Tibial nerve (tissue), 4 donors: ENCODE measurements around the gene KRTAP5-5. TPM values are rescaled to one million over a fixed set of nuclear protein-coding genes. Genes with fewer than 3 reads are reported as not detected.

Source experiments
- DNase-seq, 2 donors: peaks; one replicate each; pipeline ENCODE4 v3.0.0-alpha.2; 2019; ENCODE audit warnings: low spot score in 2 of 2
- H3K27ac ChIP-seq, 4 donors: fragments of 200-600 bp; sonication (generic) in 3 of 4; one replicate each; pipeline ENCODE4 v1.5.1; 2017 to 2019; ENCODE audit warnings: mild to moderate bottlenecking in 1 of 4
- H3K27me3 ChIP-seq, 2 donors: fragments of 200-600 bp; sonication (generic) in 1 of 2; one replicate each; pipeline versions ENCODE4 v1.5.1 to v1.6.0; 2017 to 2019
- H3K36me3 ChIP-seq, 3 donors: fragments of 200-600 bp; sonication (generic); one replicate each; pipeline ENCODE4 v1.5.1; 2018 to 2019
- H3K4me1 ChIP-seq, 4 donors: fragments of 200-600 bp; sonication (generic) in 3 of 4; one replicate each; pipeline ENCODE4 v1.5.1; 2017 to 2019
- H3K4me3 ChIP-seq, 4 donors: fragments of 200-600 bp; sonication (generic) in 3 of 4; one replicate each; pipeline ENCODE4 v1.5.1; 2017 to 2019; ENCODE audit warnings: mild to moderate bottlenecking in 1 of 4, moderate library complexity in 1 of 4
- H3K9me3 ChIP-seq, 4 donors: fragments of 200-600 bp; sonication (generic) in 3 of 4; one replicate each; pipeline ENCODE4 v1.5.1; 2017 to 2019
- CTCF ChIP-seq, 5 experiments: fragments of 200-600 bp in 3 of 5; fragments of 450-650 bp in 2 of 5; sonication (generic) in 3 of 5; IDR thresholded peaks; one replicate each; pipeline ENCODE4 v1.5.1; 2016 to 2019; ENCODE audit warnings: antibody characterized with exemption in 5 of 5, mild to moderate bottlenecking in 3 of 5, moderate library complexity in 2 of 5
- EP300 ChIP-seq, 2 donors: sonication (generic); formaldehyde crosslinking; IDR thresholded peaks; one replicate each; pipeline ENCODE4 v1.6.1; 2017; ENCODE audit warnings: antibody characterized with exemption in 2 of 2, mild to moderate bottlenecking in 1 of 2
- POLR2A ChIP-seq, 2 donors: fragments of 450-650 bp; IDR thresholded peaks; one replicate each; pipeline ENCODE4 v1.6.1; 2017; ENCODE audit warnings: antibody characterized with exemption in 2 of 2, mild to moderate bottlenecking in 2 of 2, moderate library complexity in 2 of 2
- WGBS, 2 donors: methylation state at CpG; one replicate each; pipeline ENCODE4 v1.1.5; 2018; 5-methylcytosine and 5-hydroxymethylcytosine counted together
- total RNA-seq, 4 donors: library from RNA; depleted of rRNA; stranded (reverse); fragments of >200 nt; gene quantifications; one replicate each; pipeline ENCODE4 v1.1.0, GENCODE V29; 2016

KRTAP5-5 gene
- total RNA-seq, 4 donors from 2014 or later = not detected

- Histone ChIP-seq H3K4me1 (no peaks in the 10 kb centered on the region), H3K27ac (no peak overlapping the region), H3K4me3 (no peak overlapping the region), H3K27me3 (peaks cover 0 to 45% of the 10 kb centered on the region in 2 donors), H3K36me3 (no peaks in the 10 kb centered on the region), H3K9me3 (no peaks in the 10 kb centered on the region)
- TF ChIP-seq EP300 (IDR thresholded peaks at IDR 0.05) (no peak), CTCF (IDR thresholded peaks at IDR 0.05) (peak; percentile 56 to 79 (median 74))
- 28 to 34% methylated on average over 19 to 26 of the region's 35 CpGs for WGBS, 2 donors
- peak in 1 of 2 donors; percentile 25 for DNase-seq
These were observed 859 bp upstream of the KRTAP5-5 start for GRCh38 chr11:1628506-1629325.

GRCh38 chr11:1630271-1630670 is 696 bp downstream of the KRTAP5-5 start:
- 65 to 84% methylated on average over 2 of the region's 2 CpGs for WGBS, 2 donors
- DNase-seq = no peak
- no peak overlapping the region for H3K27ac ChIP-seq
- H3K4me3 ChIP-seq = no peak overlapping the region
- peaks cover 0 to 46% of the 10 kb centered on the region in 2 donors for H3K27me3 ChIP-seq
- no peaks in the 10 kb centered on the region for H3K4me1 ChIP-seq
- no peaks in the 10 kb centered on the region for H3K9me3 ChIP-seq
- H3K36me3 ChIP-seq = no peaks in the 10 kb centered on the region
- TF ChIP-seq POLR2A (IDR thresholded peaks at IDR 0.05) (no peak), EP300 (IDR thresholded peaks at IDR 0.05) (no peak), CTCF (IDR thresholded peaks at IDR 0.05) (no peak)

- TF ChIP-seq CTCF (IDR thresholded peaks at IDR 0.05) (no peak), POLR2A (IDR thresholded peaks at IDR 0.05) (no peak), EP300 (IDR thresholded peaks at IDR 0.05) (no peak)
- H3K4me1 ChIP-seq = no peaks in the 10 kb centered on the region
- H3K27ac ChIP-seq = no peak overlapping the region
- no peaks in the 10 kb centered on the region for H3K9me3 ChIP-seq
- peaks cover 0 to 40% of the 10 kb centered on the region in 2 donors for H3K27me3 ChIP-seq
- WGBS, 2 donors = 72 to 79% methylated on average over 13 of the region's 13 CpGs
- no peak for DNase-seq
- H3K36me3 ChIP-seq = no peaks in the 10 kb centered on the region
- no peak overlapping the region for H3K4me3 ChIP-seq
These were observed 1.5 kb downstream of the KRTAP5-5 start for GRCh38 chr11:1631066-1631568.

GRCh38 chr11:1632053-1632714 is 2.6 kb downstream of the KRTAP5-5 start:
- Histone ChIP-seq H3K27me3 (peaks cover 0 to 40% of the 10 kb centered on the region in 2 donors), H3K27ac (no peak overlapping the region), H3K4me3 (no peak overlapping the region), H3K4me1 (no peaks in the 10 kb centered on the region), H3K9me3 (no peaks in the 10 kb centered on the region), H3K36me3 (no peaks in the 10 kb centered on the region)
- 53 to 71% methylated on average over 10 of the region's 11 CpGs for WGBS, 2 donors
- no peak for DNase-seq
- TF ChIP-seq EP300 (IDR thresholded peaks at IDR 0.05) (no peak), POLR2A (IDR thresholded peaks at IDR 0.05) (no peak), CTCF (IDR thresholded peaks at IDR 0.05) (no peak)

- Histone ChIP-seq H3K4me1 (no peaks in the 10 kb centered on the region), H3K27ac (no peak overlapping the region), H3K4me3 (no peak overlapping the region), H3K9me3 (no peaks in the 10 kb centered on the region), H3K36me3 (no peaks in the 10 kb centered on the region), H3K27me3 (peaks cover 0 to 42% of the 10 kb centered on the region in 2 donors)
- TF ChIP-seq POLR2A (IDR thresholded peaks at IDR 0.05) = no peak
- no peak for TF ChIP-seq CTCF (IDR thresholded peaks at IDR 0.05)
- TF ChIP-seq EP300 (IDR thresholded peaks at IDR 0.05) = no peak
- 88 to 93% methylated on average over 10 of the region's 10 CpGs for WGBS, 2 donors
- no peak for DNase-seq
These were observed 4.3 kb downstream of the KRTAP5-5 start for GRCh38 chr11:1633864-1634263.
